Measurements from ENCODE around the gene SEZ6L2.

The SEZ6L2 gene

GRCh38 chr16:29925781-29926710 is 26.7 kb upstream of the SEZ6L2 start, which contains the start of gene KCTD13:
KCTD13 (minus strand) TSS chr16:29926226; CDS start chr16:29926033, 193 bp downstream.
- TF ChIP-seq CTCF (IDR thresholded peaks at IDR 0.05): no peak

GRCh38 chr16:29925105-29925756 is 25.9 kb upstream of the SEZ6L2 start:
- TF ChIP-seq CTCF (IDR thresholded peaks at IDR 0.05): no peak

DNA sequence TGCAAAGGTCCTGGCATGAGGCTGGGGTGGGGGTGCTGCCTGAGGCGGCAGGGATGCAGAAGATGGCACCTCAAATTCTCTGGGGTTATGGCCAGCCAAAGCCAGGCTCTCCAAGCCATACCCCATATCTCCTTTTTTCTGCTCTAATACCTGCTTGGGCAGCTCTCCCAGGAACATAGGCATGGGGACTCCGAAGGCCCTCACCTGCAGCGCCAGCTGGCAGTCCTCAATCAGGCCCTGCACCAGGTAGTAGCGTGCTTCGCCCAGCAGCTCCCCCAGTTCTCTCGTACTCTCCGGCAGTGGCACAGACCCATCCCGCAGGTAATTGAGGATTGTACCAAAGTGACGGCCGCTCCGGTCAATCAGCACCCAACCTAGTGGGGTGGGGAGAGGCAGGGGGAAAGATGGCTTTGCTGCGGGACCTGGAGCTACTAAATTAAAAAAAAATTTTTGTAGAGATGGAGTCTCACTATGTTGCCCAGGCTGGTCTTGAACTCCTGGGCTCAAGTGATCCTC is 23.7 kb upstream of the SEZ6L2 start:
- no peak for TF ChIP-seq CTCF (IDR thresholded peaks at IDR 0.05)

GRCh38 chr16:29922326-29922725 is 23.0 kb upstream of the SEZ6L2 start:
- no peak for TF ChIP-seq CTCF (IDR thresholded peaks at IDR 0.05)

GRCh38 chr16:29921034-29921385 is 21.7 kb upstream of the SEZ6L2 start:
- no peak for TF ChIP-seq CTCF (IDR thresholded peaks at IDR 0.05)

DNA sequence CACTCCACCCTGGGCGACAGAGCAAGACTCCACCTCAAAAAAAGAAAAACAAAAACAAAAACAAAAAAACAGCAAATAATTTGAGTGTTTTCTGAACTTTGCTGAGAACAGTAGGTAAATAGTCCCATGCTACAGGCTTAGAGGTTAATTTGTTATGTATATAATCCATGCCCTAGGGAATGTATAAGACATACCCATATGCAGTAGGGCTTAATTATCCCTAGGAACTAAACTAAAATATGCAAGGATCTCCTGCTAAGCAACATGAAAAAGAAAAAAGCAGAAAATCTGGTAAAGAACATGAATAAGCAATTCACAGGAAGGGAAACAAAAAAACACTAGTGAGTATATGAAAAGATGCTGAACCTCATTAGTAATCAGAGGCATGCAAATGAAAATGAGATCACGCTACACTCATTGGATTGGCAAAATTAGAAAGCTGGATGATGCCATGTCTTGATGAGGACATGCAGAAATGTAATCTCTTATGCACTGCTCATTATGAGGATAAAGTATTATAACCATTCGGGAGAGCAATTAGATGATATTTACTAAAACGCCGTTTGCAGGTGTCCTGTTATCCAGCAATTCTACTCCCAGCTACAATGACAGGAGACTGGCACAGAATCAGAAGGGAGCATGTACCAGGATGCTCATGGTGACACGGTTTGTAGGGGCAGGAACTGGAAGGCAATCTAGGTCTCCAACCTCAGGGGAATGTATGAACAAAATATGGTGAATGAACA is 21.1 kb upstream of the SEZ6L2 start:
- TF ChIP-seq CTCF (IDR thresholded peaks at IDR 0.05): no peak

- no peak for TF ChIP-seq CTCF (IDR thresholded peaks at IDR 0.05)
Observed at GRCh38 chr16:29916979-29917378, 17.6 kb upstream of the SEZ6L2 start.

All from LNCAP (cell line).